GM23338 (cell line): Measurements from ENCODE around the gene LTBR. TPM values are rescaled to one million over a fixed set of nuclear protein-coding genes. Genes with fewer than 3 reads are reported as not detected.
A peak's percentile ranks its signal among the peaks of the same experiment; 100 is the strongest.

ENCODE experiments used
- ATAC-seq: fragments of 200-7000 bp; cut with Tn5 transposase; 3 replicates; pipeline ENCODE4 v1.9.1; 2020
- DNase-seq: peaks from one replicate; pipeline ENCODE4 v3.0.0-alpha.2; 2015; ENCODE audit warnings: low spot score
- H2AFZ ChIP-seq: fragments of 200-600 bp; sonication (generic); 2 replicates; pipeline ENCODE4 v1.8.0; 2016; ENCODE audit warnings: antibody characterized with exemption, mild to moderate bottlenecking, moderate library complexity
- H3F3A ChIP-seq: fragments of 200-600 bp; sonication (generic); replicated peaks from 2 replicates; pipeline ENCODE4 v1.8.0; 2017; ENCODE audit warnings: antibody characterized with exemption, mixed run types, low read depth
- H3K27ac ChIP-seq: fragments of 200-600 bp; sonication (generic); 2 replicates; pipeline ENCODE4 v1.6.1; 2016; ENCODE audit warnings: low read depth
- H3K27me3 ChIP-seq: fragments of 200-600 bp; sonication (generic); 2 replicates; pipeline ENCODE4 v1.8.0; 2016; ENCODE audit warnings: mild to moderate bottlenecking, mixed run types, moderate library complexity; ENCODE audit not compliant: insufficient read depth
- H3K36me3 ChIP-seq: fragments of 200-600 bp; sonication (generic); 2 replicates; pipeline ENCODE4 v1.8.0; 2016; ENCODE audit warnings: mild to moderate bottlenecking; ENCODE audit not compliant: insufficient read depth
- H3K4me1 ChIP-seq: fragments of 200-600 bp; sonication (generic); 2 replicates; pipeline ENCODE4 v1.8.0; 2016; ENCODE audit warnings: mild to moderate bottlenecking, moderate library complexity; ENCODE audit not compliant: insufficient read depth
- H3K4me2 ChIP-seq: fragments of 200-600 bp; sonication (generic); 2 replicates; pipeline ENCODE4 v1.7.1; 2017; ENCODE audit warnings: mixed run types
- H3K4me3 ChIP-seq: fragments of 200-600 bp; sonication (generic); 2 replicates; pipeline ENCODE4 v1.6.1; 2016; ENCODE audit warnings: mixed run types
- H3K79me2 ChIP-seq: fragments of 200-600 bp; sonication (generic); replicated peaks from 2 replicates; pipeline ENCODE4 v1.8.0; 2017; ENCODE audit warnings: mild to moderate bottlenecking; ENCODE audit not compliant: insufficient read depth
- H3K9me2 ChIP-seq: fragments of 200-600 bp; sonication (generic); 2 replicates; pipeline ENCODE4 v1.8.0; 2017; ENCODE audit not compliant: insufficient read depth
- H4K20me1 ChIP-seq: fragments of 200-600 bp; sonication (generic); replicated peaks from 2 replicates; pipeline ENCODE4 v1.8.0; 2017; ENCODE audit warnings: mild to moderate bottlenecking; ENCODE audit not compliant: insufficient read depth
- H3K27ac Mint-ChIP-seq: 2 replicates; pipeline ENCODE4 v1.8.0; 2020; ENCODE audit warnings: inconsistent platforms, mild to moderate bottlenecking, moderate library complexity, mixed read lengths
- H3K27me3 Mint-ChIP-seq: 3 replicates; pipeline ENCODE4 v1.8.0; 2022; ENCODE audit warnings: low read depth, mild to moderate bottlenecking, moderate library complexity, mixed read lengths, inconsistent platforms; ENCODE audit not compliant: insufficient read depth, poor library complexity
- H3K36me3 Mint-ChIP-seq: 3 replicates; pipeline ENCODE4 v1.8.0; 2021; ENCODE audit warnings: low read depth, mild to moderate bottlenecking, inconsistent platforms, moderate library complexity, mixed read lengths
- H3K4me1 Mint-ChIP-seq: 3 replicates; pipeline ENCODE4 v1.8.0; 2020; ENCODE audit warnings: mild to moderate bottlenecking, inconsistent platforms, mixed read lengths
- H3K4me3 Mint-ChIP-seq: 3 replicates; pipeline ENCODE4 v1.8.0; 2021; ENCODE audit warnings: moderate library complexity, mild to moderate bottlenecking, inconsistent platforms, mixed read lengths
- H3K9me3 Mint-ChIP-seq: 3 replicates; pipeline ENCODE4 v1.8.0; 2020; ENCODE audit warnings: moderate library complexity, mild to moderate bottlenecking, inconsistent platforms, mixed read lengths
- EZH2phosphoT487 ChIP-seq: fragments of 200-600 bp; sonication (generic); IDR thresholded peaks from one replicate; pipeline ENCODE4 v1.8.1; 2018; ENCODE audit warnings: antibody characterized with exemption; ENCODE audit not compliant: unreplicated experiment
- JUNB ChIP-seq: IDR thresholded peaks from one replicate; pipeline ENCODE4 v1.6.1; 2016; ENCODE audit warnings: antibody characterized with exemption; ENCODE audit not compliant: unreplicated experiment
- NANOG ChIP-seq: IDR thresholded peaks from 2 replicates; pipeline ENCODE4 v1.6.1; 2016; ENCODE audit warnings: antibody characterized with exemption, borderline replicate concordance
- POLR2AphosphoS5 ChIP-seq: IDR thresholded peaks from 2 replicates; pipeline ENCODE4 v1.6.1; 2016; ENCODE audit warnings: antibody characterized with exemption, low read depth
- STAT1 ChIP-seq: IDR thresholded peaks from one replicate; pipeline ENCODE4 v1.6.1; 2016; ENCODE audit warnings: antibody characterized with exemption; ENCODE audit not compliant: unreplicated experiment
- ZNF114 ChIP-seq: fragments of 250-450 bp; sonication (Bioruptor Pico); IDR thresholded peaks from 2 replicates; pipeline ENCODE4 v1.5.0; 2020; ENCODE audit warnings: mild to moderate bottlenecking, moderate library complexity
- ZNF331 ChIP-seq: fragments of 250-450 bp; sonication (Bioruptor Pico); IDR thresholded peaks from 2 replicates; pipeline ENCODE4 v1.5.0; 2020; ENCODE audit warnings: low read depth, mild to moderate bottlenecking, moderate library complexity
- polyA plus RNA-seq: library from polyadenylated mRNA; unstranded; fragments of >200 nt; fragmentation: Nextera tagmentation; extraction: Ambion mirVana; gene quantifications from 2 replicates; pipeline ENCODE4 v1.2.1, GENCODE V29; 2016
- total RNA-seq: library from RNA; depleted of rRNA; stranded (reverse); fragments of >200 nt; shearing (Covaris generic); gene quantifications from 2 replicates; pipeline ENCODE4 v1.2.3, GENCODE V29; 2014
- TF ChIP-seq, protein P1 (sequence below), 2 experiments: fragments of 200-600 bp in 1 of 2; sonication (generic) in 1 of 2; conservative IDR thresholded peaks; 2 replicates each; pipeline versions ENCODE4 v1.5.1 to v1.6.1; 2016 to 2017; ENCODE audit warnings: antibody characterized with exemption in 2 of 2, low read depth in 2 of 2, mild to moderate bottlenecking in 2 of 2, moderate library complexity in 1 of 2
- TF ChIP-seq, protein P2 (sequence below): IDR thresholded peaks from one replicate; pipeline ENCODE4 v1.6.1; 2018; ENCODE audit warnings: antibody characterized with exemption; ENCODE audit not compliant: unreplicated experiment
- TF ChIP-seq, protein P3 (sequence below): fragments of 250-450 bp; sonication (Bioruptor Pico); IDR thresholded peaks from 2 replicates; pipeline ENCODE4 v1.5.0; 2020; ENCODE audit warnings: mild to moderate bottlenecking, moderate library complexity

Gene LTBR
- total and polyA plus RNA-seq, 2 experiments from 2014 or later: 6.1 to 6.8 TPM

- Histone ChIP-seq H3K27me3 (no peaks in the 10 kb centered on the region), H4K20me1 (peaks cover 13% of the 10 kb centered on the region), H3K36me3 (no peaks in the 10 kb centered on the region), H3K79me2 (peaks cover 91% of the 10 kb centered on the region), H3K9me2 (no peaks in the 10 kb centered on the region), H3K4me2 (peak overlapping the region; percentile 76), H2AFZ (no peak overlapping the region), H3K27ac (peak overlapping the region; percentile 94), H3F3A (peaks cover 32% of the 10 kb centered on the region), H3K4me1 (peaks cover 48% of the 10 kb centered on the region), H3K4me3 (peak overlapping the region; percentile 33; the same call in 1 of the 2 replicates)
- Mint-ChIP-seq H3K9me3 (no peaks in the 10 kb centered on the region), H3K27ac (peak overlapping the region; percentile 95), H3K4me1 (peaks cover 68% of the 10 kb centered on the region), H3K36me3 (peaks cover 53% of the 10 kb centered on the region), H3K4me3 (peak overlapping the region; percentile 68), H3K27me3 (peaks cover 16% of the 10 kb centered on the region)
- ATAC-seq (no peak), DNase-seq (no peak)
- TF ChIP-seq NANOG: no peak
Observed at GRCh38 chr12:6370576-6370935, 13.4 kb upstream of the LTBR start.

DNA sequence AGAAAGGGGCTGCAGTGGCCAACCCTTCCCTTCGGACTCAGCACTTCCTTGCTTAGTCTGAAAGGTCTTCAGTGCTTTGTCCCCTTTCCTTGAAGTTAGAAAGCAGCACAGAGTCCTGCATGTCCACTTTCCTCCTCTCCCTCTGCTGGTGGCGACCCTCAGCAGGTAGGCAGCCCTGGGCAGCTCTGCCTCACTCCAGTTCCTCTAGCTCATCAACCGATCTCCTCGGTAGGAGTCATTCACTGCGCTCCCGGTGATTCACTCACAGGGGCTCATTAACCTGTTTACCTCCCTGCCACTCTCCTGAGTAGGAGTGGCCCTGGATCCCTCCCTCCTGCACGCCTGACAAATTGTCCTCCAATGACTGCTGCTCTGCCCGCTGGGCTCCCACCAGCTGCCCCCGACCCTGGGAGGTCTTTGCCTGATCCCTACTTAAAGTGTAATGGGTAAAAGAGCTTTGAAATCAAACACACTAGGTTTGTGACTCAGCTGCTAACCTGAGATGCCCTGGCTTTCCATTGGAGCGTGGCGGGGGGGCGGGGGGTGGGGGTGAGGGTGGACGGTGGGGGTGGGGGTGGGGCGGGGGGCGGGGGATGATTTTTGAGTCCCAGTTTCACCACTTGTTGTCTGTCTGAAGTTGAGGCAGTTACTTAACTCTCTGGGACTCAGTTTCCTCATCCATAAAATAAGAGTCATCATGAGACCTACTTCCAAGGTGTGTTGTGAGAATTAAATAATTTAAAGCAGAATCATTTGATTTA is 12.8 kb upstream of the LTBR start:
- Histone ChIP-seq H3K27me3 (no peaks in the 10 kb centered on the region), H4K20me1 (peaks cover 10% of the 10 kb centered on the region), H3K36me3 (no peaks in the 10 kb centered on the region), H3K4me3 (peak overlapping the region; percentile 67), H3F3A (peaks cover 32% of the 10 kb centered on the region), H3K4me2 (peak overlapping the region; percentile 92), H3K27ac (peak overlapping the region; percentile 97), H3K79me2 (peaks cover 85% of the 10 kb centered on the region), H3K9me2 (no peaks in the 10 kb centered on the region), H2AFZ (no peak overlapping the region), H3K4me1 (peaks cover 52% of the 10 kb centered on the region)
- Mint-ChIP-seq H3K9me3 (no peaks in the 10 kb centered on the region), H3K4me3 (peak overlapping the region; percentile 97), H3K27ac (peak overlapping the region; percentile 95), H3K36me3 (peaks cover 47% of the 10 kb centered on the region), H3K4me1 (peaks cover 69% of the 10 kb centered on the region), H3K27me3 (peaks cover 20% of the 10 kb centered on the region)
- ATAC-seq (peak; percentile 65), DNase-seq (peak; percentile 96)
- TF ChIP-seq EZH2phosphoT487 (no peak), ZNF114 (CRISPR knock-in tag) (no peak), STAT1 (no peak), ZNF331 (CRISPR knock-in tag) (no peak), POLR2AphosphoS5 (no peak), JUNB (no peak), NANOG (no peak)
- TF ChIP-seq, protein P1, sequence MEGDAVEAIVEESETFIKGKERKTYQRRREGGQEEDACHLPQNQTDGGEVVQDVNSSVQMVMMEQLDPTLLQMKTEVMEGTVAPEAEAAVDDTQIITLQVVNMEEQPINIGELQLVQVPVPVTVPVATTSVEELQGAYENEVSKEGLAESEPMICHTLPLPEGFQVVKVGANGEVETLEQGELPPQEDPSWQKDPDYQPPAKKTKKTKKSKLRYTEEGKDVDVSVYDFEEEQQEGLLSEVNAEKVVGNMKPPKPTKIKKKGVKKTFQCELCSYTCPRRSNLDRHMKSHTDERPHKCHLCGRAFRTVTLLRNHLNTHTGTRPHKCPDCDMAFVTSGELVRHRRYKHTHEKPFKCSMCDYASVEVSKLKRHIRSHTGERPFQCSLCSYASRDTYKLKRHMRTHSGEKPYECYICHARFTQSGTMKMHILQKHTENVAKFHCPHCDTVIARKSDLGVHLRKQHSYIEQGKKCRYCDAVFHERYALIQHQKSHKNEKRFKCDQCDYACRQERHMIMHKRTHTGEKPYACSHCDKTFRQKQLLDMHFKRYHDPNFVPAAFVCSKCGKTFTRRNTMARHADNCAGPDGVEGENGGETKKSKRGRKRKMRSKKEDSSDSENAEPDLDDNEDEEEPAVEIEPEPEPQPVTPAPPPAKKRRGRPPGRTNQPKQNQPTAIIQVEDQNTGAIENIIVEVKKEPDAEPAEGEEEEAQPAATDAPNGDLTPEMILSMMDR (conservative IDR thresholded peaks at IDR 0.05; ENCODE audit: low read depth in 2 of 2): no peak; a peak in 1 of 4 replicates
- TF ChIP-seq, protein P2, sequence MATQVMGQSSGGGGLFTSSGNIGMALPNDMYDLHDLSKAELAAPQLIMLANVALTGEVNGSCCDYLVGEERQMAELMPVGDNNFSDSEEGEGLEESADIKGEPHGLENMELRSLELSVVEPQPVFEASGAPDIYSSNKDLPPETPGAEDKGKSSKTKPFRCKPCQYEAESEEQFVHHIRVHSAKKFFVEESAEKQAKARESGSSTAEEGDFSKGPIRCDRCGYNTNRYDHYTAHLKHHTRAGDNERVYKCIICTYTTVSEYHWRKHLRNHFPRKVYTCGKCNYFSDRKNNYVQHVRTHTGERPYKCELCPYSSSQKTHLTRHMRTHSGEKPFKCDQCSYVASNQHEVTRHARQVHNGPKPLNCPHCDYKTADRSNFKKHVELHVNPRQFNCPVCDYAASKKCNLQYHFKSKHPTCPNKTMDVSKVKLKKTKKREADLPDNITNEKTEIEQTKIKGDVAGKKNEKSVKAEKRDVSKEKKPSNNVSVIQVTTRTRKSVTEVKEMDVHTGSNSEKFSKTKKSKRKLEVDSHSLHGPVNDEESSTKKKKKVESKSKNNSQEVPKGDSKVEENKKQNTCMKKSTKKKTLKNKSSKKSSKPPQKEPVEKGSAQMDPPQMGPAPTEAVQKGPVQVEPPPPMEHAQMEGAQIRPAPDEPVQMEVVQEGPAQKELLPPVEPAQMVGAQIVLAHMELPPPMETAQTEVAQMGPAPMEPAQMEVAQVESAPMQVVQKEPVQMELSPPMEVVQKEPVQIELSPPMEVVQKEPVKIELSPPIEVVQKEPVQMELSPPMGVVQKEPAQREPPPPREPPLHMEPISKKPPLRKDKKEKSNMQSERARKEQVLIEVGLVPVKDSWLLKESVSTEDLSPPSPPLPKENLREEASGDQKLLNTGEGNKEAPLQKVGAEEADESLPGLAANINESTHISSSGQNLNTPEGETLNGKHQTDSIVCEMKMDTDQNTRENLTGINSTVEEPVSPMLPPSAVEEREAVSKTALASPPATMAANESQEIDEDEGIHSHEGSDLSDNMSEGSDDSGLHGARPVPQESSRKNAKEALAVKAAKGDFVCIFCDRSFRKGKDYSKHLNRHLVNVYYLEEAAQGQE: no peak
- TF ChIP-seq, protein P3, sequence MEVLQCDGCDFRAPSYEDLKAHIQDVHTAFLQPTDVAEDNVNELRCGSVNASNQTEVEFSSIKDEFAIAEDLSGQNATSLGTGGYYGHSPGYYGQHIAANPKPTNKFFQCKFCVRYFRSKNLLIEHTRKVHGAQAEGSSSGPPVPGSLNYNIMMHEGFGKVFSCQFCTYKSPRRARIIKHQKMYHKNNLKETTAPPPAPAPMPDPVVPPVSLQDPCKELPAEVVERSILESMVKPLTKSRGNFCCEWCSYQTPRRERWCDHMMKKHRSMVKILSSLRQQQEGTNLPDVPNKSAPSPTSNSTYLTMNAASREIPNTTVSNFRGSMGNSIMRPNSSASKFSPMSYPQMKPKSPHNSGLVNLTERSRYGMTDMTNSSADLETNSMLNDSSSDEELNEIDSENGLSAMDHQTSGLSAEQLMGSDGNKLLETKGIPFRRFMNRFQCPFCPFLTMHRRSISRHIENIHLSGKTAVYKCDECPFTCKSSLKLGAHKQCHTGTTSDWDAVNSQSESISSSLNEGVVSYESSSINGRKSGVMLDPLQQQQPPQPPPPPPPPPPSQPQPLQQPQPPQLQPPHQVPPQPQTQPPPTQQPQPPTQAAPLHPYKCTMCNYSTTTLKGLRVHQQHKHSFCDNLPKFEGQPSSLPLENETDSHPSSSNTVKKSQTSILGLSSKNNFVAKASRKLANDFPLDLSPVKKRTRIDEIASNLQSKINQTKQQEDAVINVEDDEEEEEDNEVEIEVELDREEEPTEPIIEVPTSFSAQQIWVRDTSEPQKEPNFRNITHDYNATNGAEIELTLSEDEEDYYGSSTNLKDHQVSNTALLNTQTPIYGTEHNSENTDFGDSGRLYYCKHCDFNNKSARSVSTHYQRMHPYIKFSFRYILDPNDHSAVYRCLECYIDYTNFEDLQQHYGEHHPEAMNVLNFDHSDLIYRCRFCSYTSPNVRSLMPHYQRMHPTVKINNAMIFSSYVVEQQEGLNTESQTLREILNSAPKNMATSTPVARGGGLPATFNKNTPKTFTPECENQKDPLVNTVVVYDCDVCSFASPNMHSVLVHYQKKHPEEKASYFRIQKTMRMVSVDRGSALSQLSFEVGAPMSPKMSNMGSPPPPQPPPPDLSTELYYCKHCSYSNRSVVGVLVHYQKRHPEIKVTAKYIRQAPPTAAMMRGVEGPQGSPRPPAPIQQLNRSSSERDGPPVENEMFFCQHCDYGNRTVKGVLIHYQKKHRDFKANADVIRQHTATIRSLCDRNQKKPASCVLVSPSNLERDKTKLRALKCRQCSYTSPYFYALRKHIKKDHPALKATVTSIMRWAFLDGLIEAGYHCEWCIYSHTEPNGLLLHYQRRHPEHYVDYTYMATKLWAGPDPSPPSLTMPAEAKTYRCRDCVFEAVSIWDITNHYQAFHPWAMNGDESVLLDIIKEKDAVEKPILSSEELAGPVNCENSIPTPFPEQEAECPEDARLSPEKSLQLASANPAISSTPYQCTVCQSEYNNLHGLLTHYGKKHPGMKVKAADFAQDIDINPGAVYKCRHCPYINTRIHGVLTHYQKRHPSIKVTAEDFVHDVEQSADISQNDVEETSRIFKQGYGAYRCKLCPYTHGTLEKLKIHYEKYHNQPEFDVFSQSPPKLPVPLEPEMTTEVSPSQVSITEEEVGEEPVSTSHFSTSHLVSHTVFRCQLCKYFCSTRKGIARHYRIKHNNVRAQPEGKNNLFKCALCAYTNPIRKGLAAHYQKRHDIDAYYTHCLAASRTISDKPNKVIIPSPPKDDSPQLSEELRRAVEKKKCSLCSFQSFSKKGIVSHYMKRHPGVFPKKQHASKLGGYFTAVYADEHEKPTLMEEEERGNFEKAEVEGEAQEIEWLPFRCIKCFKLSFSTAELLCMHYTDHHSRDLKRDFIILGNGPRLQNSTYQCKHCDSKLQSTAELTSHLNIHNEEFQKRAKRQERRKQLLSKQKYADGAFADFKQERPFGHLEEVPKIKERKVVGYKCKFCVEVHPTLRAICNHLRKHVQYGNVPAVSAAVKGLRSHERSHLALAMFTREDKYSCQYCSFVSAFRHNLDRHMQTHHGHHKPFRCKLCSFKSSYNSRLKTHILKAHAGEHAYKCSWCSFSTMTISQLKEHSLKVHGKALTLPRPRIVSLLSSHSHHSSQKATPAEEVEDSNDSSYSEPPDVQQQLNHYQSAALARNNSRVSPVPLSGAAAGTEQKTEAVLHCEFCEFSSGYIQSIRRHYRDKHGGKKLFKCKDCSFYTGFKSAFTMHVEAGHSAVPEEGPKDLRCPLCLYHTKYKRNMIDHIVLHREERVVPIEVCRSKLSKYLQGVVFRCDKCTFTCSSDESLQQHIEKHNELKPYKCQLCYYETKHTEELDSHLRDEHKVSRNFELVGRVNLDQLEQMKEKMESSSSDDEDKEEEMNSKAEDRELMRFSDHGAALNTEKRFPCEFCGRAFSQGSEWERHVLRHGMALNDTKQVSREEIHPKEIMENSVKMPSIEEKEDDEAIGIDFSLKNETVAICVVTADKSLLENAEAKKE (CRISPR knock-in tag): no peak; the same call in 1 of the 2 replicates
